HG03060 (cell line): Measurements from ENCODE around the gene IGLL5.
"Not testable (repeated sequence)": the region's sequence is repeated elsewhere in the genome, so short reads cannot be mapped to it uniquely, and the experiment has no call there.

Experiments
- ATAC-seq: cut with Tn5 transposase; IDR thresholded peaks from one replicate; pipeline ENCODE4 v1.9.1; 2021; ENCODE audit warnings: low read depth, moderate number of reproducible peaks; ENCODE audit not compliant: unreplicated experiment

The IGLL5 gene

GRCh38 chr22:22898411-22898950 lies 10.9 kb downstream of the IGLL5 start:
- ATAC-seq = not testable (repeated sequence)

- ATAC-seq = not testable (repeated sequence)
Observed at GRCh38 chr22:22899342-22900080, 11.9 kb downstream of the IGLL5 start.

GRCh38 chr22:22900527-22901205 lies 13.1 kb downstream of the IGLL5 start:
- not testable (repeated sequence) for ATAC-seq

- ATAC-seq = no peak
Observed at GRCh38 chr22:22901578-22902218, 14.1 kb downstream of the IGLL5 start.

DNA sequence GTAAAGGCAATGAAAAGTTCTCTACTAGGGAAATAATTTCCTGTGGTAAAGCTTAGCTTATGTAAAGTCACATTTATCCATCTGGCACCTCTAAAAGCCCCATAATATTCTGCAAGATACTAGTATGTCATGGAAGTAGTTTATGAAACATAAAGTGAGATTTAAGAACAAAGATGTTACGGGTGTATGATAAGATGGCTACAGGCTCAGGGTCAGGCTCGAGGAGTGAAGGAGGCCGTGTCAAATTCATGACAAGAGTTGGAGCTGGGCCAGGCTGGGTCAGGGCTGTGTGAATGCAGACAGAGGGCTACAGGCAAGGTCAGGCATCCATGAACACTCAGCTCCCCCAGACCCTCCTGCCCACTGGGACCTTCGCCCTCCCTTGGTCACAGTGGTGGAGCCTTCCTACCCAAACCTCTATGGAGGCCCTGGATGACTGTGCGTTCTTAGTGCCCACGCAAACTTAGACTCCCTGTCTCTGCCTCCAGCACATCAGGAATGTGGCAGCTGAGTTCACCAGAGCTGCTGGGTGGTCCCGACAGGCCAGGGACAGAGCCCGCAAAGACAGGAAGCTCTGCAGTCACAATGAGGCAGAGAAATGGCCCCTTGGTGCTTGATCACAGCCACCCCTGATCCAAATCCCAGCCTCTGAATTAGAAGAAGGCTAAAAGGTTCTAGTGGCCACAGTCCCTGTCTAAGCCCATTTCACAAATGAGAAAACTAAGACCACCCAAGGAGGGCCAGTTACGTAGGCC lies 14.8 kb downstream of the IGLL5 start:
- no peak for ATAC-seq

DNA sequence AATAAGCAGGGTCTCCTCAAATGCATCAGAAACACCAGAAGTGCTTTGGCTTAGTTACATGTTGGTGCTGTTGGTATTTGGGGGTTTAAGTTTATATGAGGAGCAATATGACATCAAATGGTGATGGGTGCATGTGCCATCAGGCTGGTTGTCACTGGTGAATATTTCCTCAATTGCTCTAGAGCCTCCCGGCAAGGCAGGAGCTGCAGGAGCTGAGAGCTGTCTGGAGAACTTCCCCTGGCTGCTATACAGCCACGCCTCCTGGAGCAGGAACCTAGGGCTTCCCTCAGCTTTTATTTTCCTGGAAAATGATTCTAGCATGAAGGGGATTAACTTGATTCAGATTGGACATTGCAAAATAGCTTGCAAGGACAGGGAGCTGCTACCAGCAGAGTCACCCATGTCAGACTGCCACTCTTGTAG lies 15.8 kb downstream of the IGLL5 start:
- no peak for ATAC-seq

- not testable (repeated sequence) for ATAC-seq
Observed at GRCh38 chr22:22903781-22904192, 16.2 kb downstream of the IGLL5 start.

- ATAC-seq = not testable (repeated sequence)
Observed at GRCh38 chr22:22904736-22905135, 17.1 kb downstream of the IGLL5 start.

GRCh38 chr22:22906391-22906790 lies 18.8 kb downstream of the IGLL5 start:
- not testable (repeated sequence) for ATAC-seq

DNA sequence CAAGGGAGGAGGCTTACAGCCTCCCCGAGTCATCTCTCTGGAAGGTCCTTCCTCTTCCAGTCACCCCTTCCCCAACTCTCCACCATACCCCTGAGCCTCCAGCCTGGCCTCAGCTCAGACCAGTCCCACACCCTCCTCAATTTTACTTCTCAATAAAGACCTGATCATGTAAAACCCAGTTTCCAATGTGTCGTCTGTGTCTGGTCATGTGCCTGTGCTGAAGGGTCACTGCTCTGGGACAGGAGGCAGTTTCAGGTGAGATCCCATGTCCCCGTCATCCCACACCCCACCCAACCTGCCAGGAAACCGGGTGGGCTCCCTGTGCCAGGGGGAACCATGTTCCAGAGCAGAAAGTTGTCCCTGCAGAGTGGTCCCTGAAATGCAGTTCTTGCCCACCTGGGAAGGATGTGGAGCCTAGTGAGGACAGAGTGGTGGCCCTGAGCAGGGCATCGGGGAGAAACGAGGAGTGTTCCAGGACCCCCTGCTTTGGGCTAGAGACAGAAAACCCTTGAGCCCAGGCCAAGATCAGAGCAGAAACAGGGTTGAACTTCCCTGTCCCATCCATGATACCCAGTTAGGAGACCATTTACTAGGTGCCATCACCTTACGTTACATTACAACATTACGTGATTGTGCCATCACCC lies 19.4 kb downstream of the IGLL5 start:
- ATAC-seq = no peak

- ATAC-seq = no peak
Observed at GRCh38 chr22:22907551-22908494, 20.2 kb downstream of the IGLL5 start.

DNA sequence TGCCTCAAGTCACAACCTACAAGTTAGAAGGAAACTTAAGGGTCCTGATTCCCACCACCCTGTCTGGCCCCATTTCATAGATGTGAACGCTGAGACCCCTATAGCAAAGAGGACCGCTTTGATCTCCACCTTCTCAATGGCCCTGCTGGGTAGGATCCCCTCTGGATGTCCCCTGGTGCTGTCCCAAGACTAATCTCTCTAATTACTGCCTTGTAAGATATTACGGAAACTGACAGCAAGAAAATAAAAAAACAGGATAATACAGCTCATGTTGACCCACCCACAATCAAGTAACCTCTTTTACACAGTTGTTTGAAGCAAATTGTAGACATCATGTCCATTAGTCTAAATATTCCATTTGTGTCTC lies 20.9 kb downstream of the IGLL5 start:
- ATAC-seq = no peak

GRCh38 chr22:22908941-22909604 lies 21.5 kb downstream of the IGLL5 start:
- no peak for ATAC-seq

GRCh38 chr22:22909605-22910271 lies 22.1 kb downstream of the IGLL5 start:
- ATAC-seq = no peak

GRCh38 chr22:22910272-22911240 lies 22.9 kb downstream of the IGLL5 start:
- ATAC-seq = no peak

GRCh38 chr22:22911327-22912134 lies 23.9 kb downstream of the IGLL5 start:
- no peak for ATAC-seq
